ENCODE data around the gene BNIP3. TPM values are rescaled to one million over a fixed set of nuclear protein-coding genes. Genes with fewer than 3 reads are reported as not detected.
A peak's percentile ranks its signal among the peaks of the same experiment; 100 is the strongest.

BNIP3 gene
- total RNA-seq, 1 experiment from 2014 or later = 57.1 TPM

DNA sequence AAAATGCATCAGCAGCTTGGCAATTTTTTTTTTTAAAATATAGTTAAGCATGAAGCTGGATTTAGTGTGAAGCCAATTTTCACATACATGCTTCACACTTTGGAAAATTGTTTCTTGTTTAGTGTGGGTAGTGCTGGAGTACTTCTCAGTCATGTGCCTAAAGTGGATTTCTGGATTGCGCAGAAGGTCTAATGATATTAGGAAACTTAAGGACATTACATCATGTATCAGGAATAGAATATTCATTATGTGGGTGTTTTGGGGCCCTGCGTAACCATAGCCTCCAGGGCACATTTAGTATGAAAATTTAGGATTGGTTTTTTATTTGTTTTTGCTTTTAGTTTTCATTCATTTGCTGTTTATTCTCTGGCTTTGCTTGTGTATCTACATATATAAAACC is 28.8 kb upstream of the BNIP3 start:
- Histone ChIP-seq H3T11ph (ENCODE audit: low read length) (peak overlapping the region; percentile 43), H4K5ac (ENCODE audit: insufficient read length, low read depth, low read length) (no peak overlapping the region), H2BK5ac (ENCODE audit: insufficient read length, low read length) (no peak overlapping the region), H3K9ac (ENCODE audit: extremely low read depth, insufficient read length, low read length) (no peak overlapping the region), H3K4me1 (ENCODE audit: insufficient read depth, low read length) (peaks cover 8% of the 10 kb centered on the region; the same call in 1 of the 2 replicates), H3K23ac (ENCODE audit: insufficient read length, low read depth, low read length) (no peak overlapping the region), H3K56ac (ENCODE audit: insufficient read length, low read depth, low read length) (no peak overlapping the region), H3K79me1 (ENCODE audit: insufficient read depth, low read depth, low read length, poor library complexity, severe bottlenecking) (no peaks in the 10 kb centered on the region), H3K9me3 (ENCODE audit: control insufficient read depth, low read depth, low read length) (no peaks in the 10 kb centered on the region), H3K23me2 (ENCODE audit: insufficient read length, low read depth, low read length, poor library complexity, severe bottlenecking) (no peaks in the 10 kb centered on the region), H3K14ac (ENCODE audit: insufficient read depth, low read length) (no peak overlapping the region; the same call in 1 of the 2 replicates), H4K91ac (ENCODE audit: insufficient read length, low read depth, low read length) (no peak overlapping the region), H2BK15ac (ENCODE audit: low read depth, low read length) (no peak overlapping the region), H3K4ac (ENCODE audit: low read depth, low read length) (no peak overlapping the region), H2BK20ac (ENCODE audit: low read depth, low read length, poor library complexity, severe bottlenecking) (no peak overlapping the region), H2AK5ac (ENCODE audit: insufficient read length, low read length) (no peak overlapping the region), H4K20me1 (ENCODE audit: control insufficient read depth, insufficient read depth, insufficient read length) (no peaks in the 10 kb centered on the region), H2BK12ac (ENCODE audit: insufficient read length, low read depth, low read length) (no peak overlapping the region), H3K18ac (ENCODE audit: insufficient read length, low read depth, low read length) (no peak overlapping the region), H3K79me2 (ENCODE audit: insufficient read depth, low read length) (no peaks in the 10 kb centered on the region), H3K27ac (ENCODE audit: insufficient read length, low read depth, low read length) (no peak overlapping the region), H3K4me2 (ENCODE audit: insufficient read depth, insufficient read length, low read length) (no peak overlapping the region), H4K8ac (replicated peaks; ENCODE audit: insufficient read length, low read depth, low read length) (no peak overlapping the region), H2BK120ac (ENCODE audit: low read depth, low read length, poor library complexity, severe bottlenecking) (no peak overlapping the region), H3K27me3 (ENCODE audit: insufficient read depth, low read length) (no peaks in the 10 kb centered on the region), H2AFZ (ENCODE audit: low read length) (no peak overlapping the region)
- H3K36me3 Mint-ChIP-seq (ENCODE audit: insufficient read depth in 1 of 3, low read depth in 3 of 3) = peaks cover 1 to 5% (median 4%) of the 10 kb centered on the region in 3 experiments; a peak in 4 of 7 replicates
- 0 out of 5 replicates have a peak overlapping the region, but pooled peaks of 1 of the 2 experiments have one; percentile 8 for H3K4me3 Mint-ChIP-seq
- peaks cover 59 to 61% of the 10 kb centered on the region in 2 experiments for H3K4me1 Mint-ChIP-seq
- WGBS (ENCODE audit: extremely low coverage, insufficient read length, low lambda C conversion rate) = no CpG with 5 or more reads among the region's 2 CpGs
- H3K27ac Mint-ChIP-seq = peak overlapping the region in 2 of 3 experiments; percentile 86 to 98; a peak in 5 of 7 replicates
- DNase-seq = no peak
- TF ChIP-seq, protein P1, sequence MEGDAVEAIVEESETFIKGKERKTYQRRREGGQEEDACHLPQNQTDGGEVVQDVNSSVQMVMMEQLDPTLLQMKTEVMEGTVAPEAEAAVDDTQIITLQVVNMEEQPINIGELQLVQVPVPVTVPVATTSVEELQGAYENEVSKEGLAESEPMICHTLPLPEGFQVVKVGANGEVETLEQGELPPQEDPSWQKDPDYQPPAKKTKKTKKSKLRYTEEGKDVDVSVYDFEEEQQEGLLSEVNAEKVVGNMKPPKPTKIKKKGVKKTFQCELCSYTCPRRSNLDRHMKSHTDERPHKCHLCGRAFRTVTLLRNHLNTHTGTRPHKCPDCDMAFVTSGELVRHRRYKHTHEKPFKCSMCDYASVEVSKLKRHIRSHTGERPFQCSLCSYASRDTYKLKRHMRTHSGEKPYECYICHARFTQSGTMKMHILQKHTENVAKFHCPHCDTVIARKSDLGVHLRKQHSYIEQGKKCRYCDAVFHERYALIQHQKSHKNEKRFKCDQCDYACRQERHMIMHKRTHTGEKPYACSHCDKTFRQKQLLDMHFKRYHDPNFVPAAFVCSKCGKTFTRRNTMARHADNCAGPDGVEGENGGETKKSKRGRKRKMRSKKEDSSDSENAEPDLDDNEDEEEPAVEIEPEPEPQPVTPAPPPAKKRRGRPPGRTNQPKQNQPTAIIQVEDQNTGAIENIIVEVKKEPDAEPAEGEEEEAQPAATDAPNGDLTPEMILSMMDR (conservative IDR thresholded peaks at IDR 0.05) = no peak
- H3K9me3 Mint-ChIP-seq = peaks cover 4 to 5% of the 10 kb centered on the region in 2 experiments
- peaks cover 1% of the 10 kb centered on the region; the same call in 1 of the 2 replicates for H3K27me3 Mint-ChIP-seq (ENCODE audit: low read depth)
